Gastroesophageal sphincter (tissue), 3 donors: ENCODE data around the gene ARAP3.

Experiments used
- CTCF ChIP-seq, 4 experiments: fragments of 200-600 bp in 2 of 4; fragments of 450-650 bp in 2 of 4; sonication (generic) in 1 of 4; IDR thresholded peaks; one replicate each; pipeline ENCODE4 v1.5.1; 2017 to 2019; ENCODE audit warnings: antibody characterized with exemption in 4 of 4, mild to moderate bottlenecking in 2 of 4, moderate library complexity in 2 of 4
- EP300 ChIP-seq: sonication (generic); formaldehyde crosslinking; IDR thresholded peaks from one replicate; pipeline ENCODE4 v1.6.1; 2017; ENCODE audit warnings: antibody characterized with exemption, mild to moderate bottlenecking
- POLR2A ChIP-seq, 2 donors: fragments of 450-650 bp; IDR thresholded peaks; one replicate each; pipeline ENCODE4 v1.6.1; 2017; ENCODE audit warnings: antibody characterized with exemption in 2 of 2, mild to moderate bottlenecking in 2 of 2, moderate library complexity in 1 of 2
- POLR2AphosphoS5 ChIP-seq: sonication (generic); formaldehyde crosslinking; IDR thresholded peaks from one replicate; pipeline ENCODE4 v1.6.1; 2017; ENCODE audit warnings: antibody characterized with exemption

GRCh38 chr5:141655020-141655419 lies 27.0 kb downstream of the ARAP3 start:
- TF ChIP-seq POLR2AphosphoS5, result no peak
- no peak for TF ChIP-seq CTCF (IDR thresholded peaks at IDR 0.05)
- TF ChIP-seq POLR2A (IDR thresholded peaks at IDR 0.05), result no peak
- TF ChIP-seq EP300, result no peak
